Activated T-helper 1 cell treated with anti-CD3 and anti-CD28 coated beads, Interleukin-12 subunit alpha, Interleukin-12 subunit beta, Interleukin-2, Interleukin-4 antibody, amounts not matched to agents 30 ng/mL and 10 ng/mL and 1 ng/mL, durations not matched to agents 14 hours and 24 hours and 36 hours (primary cell): Measurements from ENCODE around the gene CCDC126. TPM values are rescaled to one million over a fixed set of nuclear protein-coding genes. Genes with fewer than 3 reads are reported as not detected.

ENCODE experiments used
- DNase-seq: peaks from one replicate; pipeline ENCODE4 v3.0.0; 2021; ENCODE audit warnings: low spot score
- H3K27ac Mint-ChIP-seq: one replicate; pipeline ENCODE4 v1.8.0; 2021; ENCODE audit warnings: mild to moderate bottlenecking, mixed read lengths
- H3K27me3 Mint-ChIP-seq: one replicate; pipeline ENCODE4 v1.8.0; 2022; ENCODE audit warnings: mild to moderate bottlenecking, moderate library complexity, mixed read lengths; ENCODE audit not compliant: insufficient read depth
- H3K36me3 Mint-ChIP-seq: one replicate; pipeline ENCODE4 v1.8.0; 2021; ENCODE audit warnings: low read depth, mixed read lengths
- H3K4me1 Mint-ChIP-seq: one replicate; pipeline ENCODE4 v1.8.0; 2021; ENCODE audit warnings: low read depth, mixed read lengths
- H3K4me3 Mint-ChIP-seq: one replicate; pipeline ENCODE4 v1.8.0; 2021; ENCODE audit warnings: mild to moderate bottlenecking, moderate library complexity, mixed read lengths
- H3K9me3 Mint-ChIP-seq: one replicate; pipeline ENCODE4 v1.8.0; 2021; ENCODE audit warnings: mixed read lengths
- intact Hi-C: fragments of 100-400 bp; cut with micrococcal nuclease; formaldehyde crosslinking; loops from one replicate; pipeline ENCODE4 v1.15.1; 2024
- total RNA-seq: library from RNA; stranded (reverse); gene quantifications from 2 replicates; pipeline ENCODE4 v1.2.3, GENCODE V29; 2022

The CCDC126 gene
- total RNA-seq, 1 donor from 2014 or later = 8.2 TPM

- no peak overlapping the region for H3K4me3 Mint-ChIP-seq
- no peaks in the 10 kb centered on the region for H3K9me3 Mint-ChIP-seq
- no peaks in the 10 kb centered on the region for H3K27me3 Mint-ChIP-seq
- peaks cover 24% of the 10 kb centered on the region for H3K4me1 Mint-ChIP-seq
- H3K27ac Mint-ChIP-seq = no peak overlapping the region
- intact Hi-C loops = loop anchor here (1.0 kb wide), 1 partner anchor 11 kb away; no protein-coding TSS in a partner anchor
- peaks cover 8% of the 10 kb centered on the region for H3K36me3 Mint-ChIP-seq
- no peak for DNase-seq
Observed at GRCh38 chr7:23603632-23604295, 6.6 kb downstream of the CCDC126 start.

DNA sequence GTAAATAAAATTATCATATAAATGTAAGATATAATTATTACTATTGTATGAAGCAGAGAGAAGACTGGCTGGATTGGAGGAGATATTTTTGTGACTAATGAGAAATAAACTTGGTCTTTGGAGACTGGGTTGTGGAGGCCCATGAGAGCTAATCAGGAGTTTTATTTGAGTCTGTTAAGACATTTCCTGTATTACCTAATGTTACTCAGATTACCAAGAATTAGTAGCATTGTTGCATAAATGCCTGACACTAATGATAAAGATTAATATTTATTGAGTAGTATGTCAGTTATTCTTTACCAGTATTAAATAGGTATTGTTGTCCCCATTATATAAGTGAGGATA, 7.1 kb downstream of the CCDC126 start:
- Mint-ChIP-seq H3K4me3 (no peak overlapping the region), H3K36me3 (peaks cover 8% of the 10 kb centered on the region), H3K27me3 (no peaks in the 10 kb centered on the region), H3K27ac (no peak overlapping the region), H3K4me1 (peaks cover 19% of the 10 kb centered on the region), H3K9me3 (no peaks in the 10 kb centered on the region)
- DNase-seq = no peak
- intact Hi-C loops = loop anchor here (1.0 kb wide), 1 partner anchor 12 kb away; no protein-coding TSS in a partner anchor

GRCh38 chr7:23607130-23607529, 9.9 kb downstream of the CCDC126 start:
- no peak overlapping the region for H3K27ac Mint-ChIP-seq
- DNase-seq = no peak
- peaks cover 8% of the 10 kb centered on the region for H3K4me1 Mint-ChIP-seq
- no peaks in the 10 kb centered on the region for H3K9me3 Mint-ChIP-seq
- intact Hi-C loops = no loop called here
- H3K4me3 Mint-ChIP-seq = no peak overlapping the region
- H3K27me3 Mint-ChIP-seq = no peaks in the 10 kb centered on the region
- H3K36me3 Mint-ChIP-seq = peaks cover 10% of the 10 kb centered on the region

- Mint-ChIP-seq H3K4me1 (peaks cover 8% of the 10 kb centered on the region), H3K4me3 (no peak overlapping the region), H3K9me3 (no peaks in the 10 kb centered on the region), H3K36me3 (peaks cover 6% of the 10 kb centered on the region), H3K27ac (no peak overlapping the region), H3K27me3 (no peaks in the 10 kb centered on the region)
- intact Hi-C loops = no loop called here
- no peak for DNase-seq
Observed at GRCh38 chr7:23607866-23608265, 10.7 kb downstream of the CCDC126 start.

DNA sequence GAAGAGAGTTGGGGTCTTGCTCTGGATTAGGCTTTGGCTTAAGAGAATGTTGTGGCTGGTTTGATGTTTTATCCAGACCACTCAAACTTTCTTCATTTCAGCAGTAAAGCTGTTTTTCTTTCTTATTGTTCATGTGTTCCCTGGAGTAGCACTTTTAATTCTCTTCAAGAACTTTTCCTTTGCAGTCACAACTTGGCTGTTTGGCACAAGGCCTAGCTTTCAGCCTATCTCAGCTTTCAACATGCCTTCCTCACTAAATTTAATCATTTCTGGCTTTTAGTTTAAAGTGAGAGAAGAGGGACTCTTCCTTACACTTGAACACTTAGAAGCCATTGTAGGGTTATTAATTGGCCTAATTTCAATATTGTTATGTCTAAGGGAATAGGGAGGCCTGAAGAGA, 18.1 kb downstream of the CCDC126 start:
- no peak overlapping the region for H3K4me3 Mint-ChIP-seq
- H3K9me3 Mint-ChIP-seq = peaks cover 35% of the 10 kb centered on the region
- peaks cover 39% of the 10 kb centered on the region for H3K36me3 Mint-ChIP-seq
- H3K4me1 Mint-ChIP-seq = no peaks in the 10 kb centered on the region
- no peak for DNase-seq
- H3K27ac Mint-ChIP-seq = no peak overlapping the region
- intact Hi-C loops = no loop called here
- no peaks in the 10 kb centered on the region for H3K27me3 Mint-ChIP-seq

DNA sequence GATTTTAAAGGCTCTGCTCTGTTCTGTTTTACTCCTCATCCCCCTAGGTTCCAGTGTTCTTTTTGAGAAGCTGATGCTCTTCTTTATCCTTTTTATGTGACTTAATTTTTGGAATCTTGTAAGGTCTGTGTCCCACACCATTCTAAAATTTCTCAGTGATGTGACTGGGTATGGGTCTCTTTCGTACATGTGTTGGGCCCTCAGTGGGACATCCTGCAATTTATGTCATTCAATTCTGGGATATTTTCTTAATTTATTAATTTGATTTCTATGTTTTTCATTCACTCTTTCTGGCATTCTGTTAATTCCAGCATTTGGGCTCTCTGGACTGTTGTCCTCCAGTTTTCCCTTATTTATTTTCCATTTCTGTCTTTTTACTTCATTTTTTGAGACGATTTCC, 19.4 kb downstream of the CCDC126 start:
- H3K4me3 Mint-ChIP-seq = no peak overlapping the region
- no peak for DNase-seq
- intact Hi-C loops = no loop called here
- peaks cover 35% of the 10 kb centered on the region for H3K9me3 Mint-ChIP-seq
- H3K36me3 Mint-ChIP-seq = peaks cover 37% of the 10 kb centered on the region
- no peak overlapping the region for H3K27ac Mint-ChIP-seq
- H3K27me3 Mint-ChIP-seq = no peaks in the 10 kb centered on the region
- no peaks in the 10 kb centered on the region for H3K4me1 Mint-ChIP-seq

DNA sequence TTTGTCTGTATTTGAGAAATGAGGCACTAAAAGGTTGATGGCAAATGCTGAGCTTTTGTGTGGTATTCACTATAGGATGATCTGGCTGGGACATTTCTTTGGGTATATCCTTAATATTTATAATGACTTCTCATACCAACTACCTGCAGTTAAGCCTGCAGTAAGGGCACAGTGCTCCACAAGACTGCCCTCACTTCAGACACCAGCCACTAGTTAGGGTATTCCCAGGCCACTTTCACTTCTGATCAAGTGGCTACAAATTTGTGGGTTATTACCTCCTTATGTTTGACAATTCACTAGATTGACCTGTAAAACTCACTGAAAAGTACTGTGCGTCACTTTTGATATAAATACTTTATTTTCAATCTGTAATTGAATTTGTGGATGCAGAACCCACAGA, 20.3 kb downstream of the CCDC126 start:
- no peak for DNase-seq
- Mint-ChIP-seq H3K4me3 (no peak overlapping the region), H3K27ac (no peak overlapping the region), H3K4me1 (no peaks in the 10 kb centered on the region), H3K9me3 (peaks cover 35% of the 10 kb centered on the region), H3K27me3 (no peaks in the 10 kb centered on the region), H3K36me3 (peaks cover 35% of the 10 kb centered on the region)
- intact Hi-C loops = no loop called here

- H3K36me3 Mint-ChIP-seq = peaks cover 34% of the 10 kb centered on the region
Observed at GRCh38 chr7:23618241-23618640, 21.1 kb downstream of the CCDC126 start.

DNA sequence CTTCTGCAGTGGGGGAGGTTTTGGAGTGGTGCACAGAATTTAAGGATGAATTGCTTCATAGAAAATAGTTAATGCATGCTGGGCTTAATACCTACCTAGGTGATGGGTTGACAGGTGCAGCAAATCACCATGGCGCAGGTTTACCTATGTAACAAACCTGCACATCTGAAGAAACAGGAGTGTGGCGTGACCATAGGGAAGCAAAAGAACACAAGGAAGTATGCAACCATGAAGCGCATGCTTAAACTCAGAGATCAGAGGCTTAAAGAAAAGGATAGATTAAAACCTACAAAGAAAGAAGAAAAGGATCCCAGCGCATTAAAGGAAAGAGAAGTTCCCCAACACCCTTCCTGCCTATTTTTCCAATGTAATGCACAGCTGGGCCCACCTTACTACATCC, 22.0 kb downstream of the CCDC126 start:
- Mint-ChIP-seq H3K4me1 (no peaks in the 10 kb centered on the region), H3K27ac (no peak overlapping the region), H3K27me3 (no peaks in the 10 kb centered on the region), H3K4me3 (no peak overlapping the region), H3K36me3 (peaks cover 27% of the 10 kb centered on the region), H3K9me3 (peaks cover 31% of the 10 kb centered on the region)
- DNase-seq = no peak
- intact Hi-C loops = no loop called here

More at GRCh38 chr7:23618241-23618640, 21.1 kb downstream of the CCDC126 start:
- peaks cover 35% of the 10 kb centered on the region for H3K9me3 Mint-ChIP-seq
- no peak overlapping the region for H3K4me3 Mint-ChIP-seq
- no peak overlapping the region for H3K27ac Mint-ChIP-seq
- no peaks in the 10 kb centered on the region for H3K4me1 Mint-ChIP-seq
- no peaks in the 10 kb centered on the region for H3K27me3 Mint-ChIP-seq
- intact Hi-C loops = no loop called here
- no peak for DNase-seq

DNA sequence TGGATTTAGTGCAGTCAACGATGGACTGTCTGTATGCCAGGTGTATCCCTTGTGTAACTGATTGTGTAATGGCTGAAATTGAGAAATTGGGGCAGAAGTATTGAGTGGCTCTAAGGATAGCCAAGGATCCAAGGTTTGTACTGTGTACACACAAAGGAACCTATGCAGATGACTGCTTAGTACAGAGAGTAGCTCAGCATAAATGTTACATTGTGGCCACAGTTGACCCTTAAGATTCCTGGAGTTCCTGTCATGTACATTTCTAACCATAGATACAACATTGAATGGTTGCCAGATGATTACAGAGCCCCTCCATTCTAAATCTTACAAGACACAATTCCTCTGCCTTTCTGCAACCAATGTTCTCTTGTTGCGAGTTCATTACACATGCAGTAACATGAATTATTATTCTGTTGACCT, 25.3 kb downstream of the CCDC126 start:
- Mint-ChIP-seq H3K4me3 (no peak overlapping the region), H3K36me3 (peaks cover 13% of the 10 kb centered on the region), H3K4me1 (no peaks in the 10 kb centered on the region), H3K27ac (no peak overlapping the region), H3K9me3 (peaks cover 15% of the 10 kb centered on the region), H3K27me3 (no peaks in the 10 kb centered on the region)
- DNase-seq = no peak
- intact Hi-C loops = no loop called here

- Mint-ChIP-seq H3K4me1 (no peaks in the 10 kb centered on the region), H3K4me3 (no peak overlapping the region), H3K27me3 (peaks cover 1% of the 10 kb centered on the region), H3K9me3 (no peaks in the 10 kb centered on the region), H3K27ac (no peak overlapping the region), H3K36me3 (no peaks in the 10 kb centered on the region)
- intact Hi-C loops = no loop called here
- DNase-seq = no peak
Observed at GRCh38 chr7:23628370-23628769, 31.2 kb downstream of the CCDC126 start.

DNA sequence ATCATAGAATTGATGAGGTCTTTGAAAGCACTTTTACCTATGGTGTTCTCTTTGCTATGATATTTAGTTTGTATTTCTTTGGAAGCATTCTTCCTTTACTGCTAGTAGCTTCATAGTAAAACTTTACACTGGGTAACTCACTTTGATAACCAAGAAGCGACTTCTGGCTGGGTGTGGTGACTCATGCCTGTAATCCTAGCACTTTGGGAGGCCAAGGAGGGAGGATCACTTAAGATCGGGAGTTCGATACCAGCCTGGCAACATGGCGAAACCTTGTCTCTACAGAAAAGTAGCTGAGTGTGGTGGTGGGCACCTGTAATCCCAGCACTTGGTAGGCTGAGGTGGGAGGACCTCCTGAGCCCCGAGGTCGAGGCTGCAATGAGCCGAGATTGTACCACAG, 36.2 kb downstream of the CCDC126 start:
- no peaks in the 10 kb centered on the region for H3K4me1 Mint-ChIP-seq
- H3K36me3 Mint-ChIP-seq = no peaks in the 10 kb centered on the region
- H3K27me3 Mint-ChIP-seq = peaks cover 1% of the 10 kb centered on the region
- H3K4me3 Mint-ChIP-seq = no peak overlapping the region
- intact Hi-C loops = no loop called here
- DNase-seq = no peak
- H3K27ac Mint-ChIP-seq = no peak overlapping the region
- no peaks in the 10 kb centered on the region for H3K9me3 Mint-ChIP-seq

GRCh38 chr7:23645822-23646221, 48.6 kb downstream of the CCDC126 start:
- H3K27me3 Mint-ChIP-seq = no peaks in the 10 kb centered on the region
- no peaks in the 10 kb centered on the region for H3K36me3 Mint-ChIP-seq

GRCh38 chr7:23653942-23654341, 56.8 kb downstream of the CCDC126 start:
- Mint-ChIP-seq H3K27ac (no peak overlapping the region), H3K27me3 (peaks cover 1% of the 10 kb centered on the region), H3K36me3 (no peaks in the 10 kb centered on the region), H3K9me3 (peaks cover 31% of the 10 kb centered on the region), H3K4me1 (no peaks in the 10 kb centered on the region), H3K4me3 (no peak overlapping the region)
- intact Hi-C loops = loop anchor here (1.0 kb wide), 1 partner anchor 58 kb away; no protein-coding TSS in a partner anchor
- DNase-seq = no peak

More at GRCh38 chr7:23645822-23646221, 48.6 kb downstream of the CCDC126 start:
- H3K4me3 Mint-ChIP-seq = no peak overlapping the region
- H3K27ac Mint-ChIP-seq = no peak overlapping the region
- DNase-seq = no peak
- no peaks in the 10 kb centered on the region for H3K4me1 Mint-ChIP-seq
- H3K9me3 Mint-ChIP-seq = no peaks in the 10 kb centered on the region
- intact Hi-C loops = no loop called here
